HCT116 (cell line): Measurements from ENCODE around the gene BICD2. TPM values are rescaled to one million over a fixed set of nuclear protein-coding genes. Genes with fewer than 3 reads are reported as not detected.

Source experiments
- ATAC-seq: fragments of 200-7000 bp; cut with Tn5 transposase; 2 replicates; pipeline ENCODE4 v1.9.1; 2020; ENCODE audit warnings: mild to moderate bottlenecking, moderate library complexity
- BruUV-seq: library from RNA; stranded (reverse); fragments of 400-500 nt; replicated peaks from 2 replicates; lab custom pipeline; 2021; lab: Mats Ljungman, UMichigan
- CTCF ChIA-PET: fragments of 300-600 bp; sonication (Branson Sonifier 250); formaldehyde crosslinking; loops from one replicate; lab custom pipeline; 2021; ENCODE audit warnings: antibody characterized with exemption; lab: Charles Lee
- POLR2A ChIA-PET: fragments of 300-600, 350-600 bp; sonication (Branson Sonifier 250); formaldehyde crosslinking; loops from one replicate; lab custom pipeline; 2021; ENCODE audit warnings: antibody characterized with exemption; lab: Charles Lee
- RAD21 ChIA-PET, 2 experiments: fragments of 300-600 bp; sonication (Branson Sonifier 250); formaldehyde crosslinking; loops; one replicate each; lab custom pipeline; 2023; ENCODE audit warnings: low total read pairs in 2 of 2; ENCODE audit not compliant: uncharacterized antibody in 2 of 2, unreplicated experiment in 2 of 2, low non-redundant PET in 1 of 2; lab: Charles Lee
- DNase-seq: peaks from one replicate; pipeline ENCODE4 v3.0.0-alpha.2; 2010; ENCODE audit warnings: low read depth, low spot score
- H2AFZ ChIP-seq: fragments of 200-600 bp; shearing (Covaris generic), sonication (generic); 2 replicates; pipeline ENCODE4 v1.6.1; 2017; ENCODE audit warnings: low read depth, mixed run types, mixed read lengths, antibody characterized with exemption, low read length; ENCODE audit not compliant: poor library complexity, severe bottlenecking
- H3K27ac ChIP-seq: 2 replicates; pipeline ENCODE4 v1.5.1; 2012; ENCODE audit warnings: low read depth, low read length
- H3K27me3 ChIP-seq: fragments of 200-600 bp; sonication (generic); 2 replicates; pipeline ENCODE4 v1.6.1; 2016; ENCODE audit warnings: mixed run types, low read length, mixed read lengths; ENCODE audit not compliant: insufficient read depth
- H3K36me3 ChIP-seq, 2 experiments: fragments of 200-500 bp in 1 of 2; fragments of 200-600 bp in 1 of 2; sonication (Bioruptor generic) in 1 of 2; sonication (generic) in 1 of 2; 2 replicates each; pipeline versions ENCODE4 v1.5.1 to v1.6.1; 2014 to 2016; ENCODE audit warnings: low read length in 2 of 2, inconsistent platforms in 1 of 2, mixed read lengths in 1 of 2, mixed run types in 1 of 2; ENCODE audit not compliant: insufficient read depth in 2 of 2, control insufficient read depth in 1 of 2
- H3K4me1 ChIP-seq, 2 experiments: fragments of 200-600 bp in 1 of 2; sonication (generic) in 1 of 2; 2 replicates each; pipeline versions ENCODE4 v1.5.1 to v1.6.1; 2012 to 2017; ENCODE audit warnings: low read length in 2 of 2, inconsistent platforms in 1 of 2, mild to moderate bottlenecking in 1 of 2, mixed read lengths in 1 of 2, mixed run types in 1 of 2, moderate library complexity in 1 of 2; ENCODE audit not compliant: insufficient read depth in 2 of 2, control insufficient read depth in 1 of 2
- H3K4me2 ChIP-seq: fragments of 200-600 bp; sonication (generic); 2 replicates; pipeline ENCODE4 v1.6.1; 2017; ENCODE audit warnings: mixed run types, low read length, mixed read lengths
- H3K4me3 ChIP-seq, 2 experiments: fragments of 200-600 bp in 1 of 2; sonication (generic) in 1 of 2; replicated peaks in 1 of 2; 2 replicates each; pipeline ENCODE4 v1.5.1; 2011 to 2016; ENCODE audit warnings: low read length in 2 of 2, control low read depth in 1 of 2, low read depth in 1 of 2, mild to moderate bottlenecking in 1 of 2, mixed read lengths in 1 of 2, mixed run types in 1 of 2
- H3K79me2 ChIP-seq: fragments of 200-600 bp; sonication (generic); 2 replicates; pipeline ENCODE4 v1.6.1; 2017; ENCODE audit warnings: mild to moderate bottlenecking, mixed run types, low read length, moderate library complexity, mixed read lengths; ENCODE audit not compliant: insufficient read depth
- H3K9ac ChIP-seq: fragments of 200-600 bp; sonication (generic); 2 replicates; pipeline ENCODE4 v1.6.1; 2016; ENCODE audit warnings: low read length, mixed read lengths
- H3K9me2 ChIP-seq: fragments of 200-600 bp; sonication (generic), shearing (Covaris generic); 2 replicates; pipeline ENCODE4 v1.6.1; 2017; ENCODE audit warnings: mixed run types, mild to moderate bottlenecking, moderate library complexity; ENCODE audit not compliant: insufficient read depth
- H3K9me3 ChIP-seq, 2 experiments: fragments of 200-500 bp in 1 of 2; fragments of 200-600 bp in 1 of 2; sonication (Bioruptor generic) in 1 of 2; sonication (generic) in 1 of 2; 2 replicates each; pipeline ENCODE4 v1.6.1; 2014 to 2017; ENCODE audit warnings: low read length in 2 of 2, mixed read lengths in 2 of 2, inconsistent platforms in 1 of 2, low read depth in 1 of 2, mild to moderate bottlenecking in 1 of 2, mixed run types in 1 of 2, moderate library complexity in 1 of 2; ENCODE audit not compliant: control insufficient read depth in 1 of 2, insufficient read depth in 1 of 2
- H4K20me1 ChIP-seq: fragments of 200-600 bp; sonication (generic), shearing (Covaris generic); 2 replicates; pipeline ENCODE4 v1.6.1; 2017; ENCODE audit warnings: mixed run types, mild to moderate bottlenecking, moderate library complexity; ENCODE audit not compliant: insufficient read depth
- CBX3 ChIP-seq: IDR thresholded peaks from 2 replicates; pipeline ENCODE4 v1.6.1; 2012; ENCODE audit warnings: low read depth
- EGR1 ChIP-seq: IDR thresholded peaks from 2 replicates; pipeline ENCODE4 v1.6.1; 2012; ENCODE audit warnings: low read depth
- FOSL1 ChIP-seq: IDR thresholded peaks from 2 replicates; pipeline ENCODE4 v1.6.1; 2012; ENCODE audit warnings: low read depth
- JUND ChIP-seq: IDR thresholded peaks from 2 replicates; pipeline ENCODE4 v1.6.1; 2012
- POLR2AphosphoS5 ChIP-seq: IDR thresholded peaks from 2 replicates; pipeline ENCODE4 v1.6.1; 2011; ENCODE audit warnings: mild to moderate bottlenecking, low read depth, low read length, moderate library complexity
- RAD21 ChIP-seq: IDR thresholded peaks from 2 replicates; pipeline ENCODE4 v1.6.1; 2012; ENCODE audit warnings: low read depth, mild to moderate bottlenecking
- SP1 ChIP-seq: IDR thresholded peaks from 2 replicates; pipeline ENCODE4 v1.6.1; 2012; ENCODE audit warnings: low read depth
- SRF ChIP-seq: IDR thresholded peaks from 2 replicates; pipeline ENCODE4 v1.6.1; 2012; ENCODE audit warnings: low read depth
- TCF7L2 ChIP-seq: IDR thresholded peaks from 2 replicates; pipeline ENCODE4 v1.7.0; 2011; ENCODE audit warnings: borderline replicate concordance, inconsistent platforms; ENCODE audit not compliant: insufficient read depth, insufficient read length; ENCODE audit errors: extremely low read depth
- YY1 ChIP-seq: IDR thresholded peaks from 2 replicates; pipeline ENCODE4 v1.6.1; 2011; ENCODE audit warnings: low read length, low read depth, moderate library complexity, mild to moderate bottlenecking; ENCODE audit not compliant: insufficient replicate concordance; ENCODE audit errors: extremely low read depth
- ZNF274 ChIP-seq: fragments of 200-500 bp; sonication (Bioruptor generic); IDR thresholded peaks from 2 replicates; pipeline ENCODE4 v1.6.1; 2014; ENCODE audit warnings: mild to moderate bottlenecking, low read depth, low read length, inconsistent platforms
- intact Hi-C: fragments of 100-400 bp; cut with micrococcal nuclease; formaldehyde crosslinking; loops from 2 replicates; pipeline ENCODE4 v1.10.0; 2022
- total RNA-seq: library from RNA; stranded (reverse); gene quantifications from one replicate; pipeline ENCODE4 v1.2.1, GENCODE V29; 2021; ENCODE audit not compliant: unreplicated experiment

BICD2 gene
- total RNA-seq, 1 experiment from 2014 or later, result 23.4 TPM

GRCh38 chr9:92682269-92682668, 82.4 kb downstream of the BICD2 start:
- POLR2A ChIA-PET, result no interaction called here
- no peaks in the 10 kb centered on the region for H3K9me2 ChIP-seq
- CTCF ChIA-PET, result no interaction called here
- intact Hi-C loops, result no loop called here
- no peaks in the 10 kb centered on the region for H3K79me2 ChIP-seq
- H2AFZ ChIP-seq, result no peak overlapping the region
- no peak for DNase-seq
- no peaks in the 10 kb centered on the region for H4K20me1 ChIP-seq
- no peak overlapping the region for H3K4me3 ChIP-seq
- no peak overlapping the region for H3K9ac ChIP-seq
- H3K36me3 ChIP-seq, result no peaks in the 10 kb centered on the region
- no peaks in the 10 kb centered on the region for H3K9me3 ChIP-seq
- ATAC-seq, result no peak
- no peak overlapping the region for H3K4me2 ChIP-seq
- H3K4me1 ChIP-seq, result no peaks in the 10 kb centered on the region
- no peaks in the 10 kb centered on the region for H3K27me3 ChIP-seq
- no TSS peak for BruUV-seq
- TF ChIP-seq POLR2AphosphoS5 (no peak), CBX3 (no peak), EGR1 (no peak), SRF (no peak), JUND (no peak), YY1 (no peak), TCF7L2 (no peak), FOSL1 (no peak), SP1 (no peak), ZNF274 (no peak), RAD21 (no peak)
- no peak overlapping the region for H3K27ac ChIP-seq
- RAD21 ChIA-PET, result no interaction called here
